NB4 (cell line): ENCODE results near the gene LCE1A.

ENCODE experiments used
- CTCF ChIP-seq: IDR thresholded peaks from one replicate; pipeline ENCODE4 v1.5.1; 2012; ENCODE audit warnings: low read depth, low read length
- MAX ChIP-seq: IDR thresholded peaks from 2 replicates; pipeline ENCODE4 v1.6.1; 2011; ENCODE audit warnings: low read depth, low read length

- no peak for TF ChIP-seq CTCF
- TF ChIP-seq MAX, result no peak
Observed at GRCh38 chr1:152827173-152827572, at the start of gene LCE1A.
